HG03097 (cell line): ENCODE results near the gene PRKCH.

Experiments used
- ATAC-seq: cut with Tn5 transposase; IDR thresholded peaks from one replicate; pipeline ENCODE4 v1.9.1; 2021; ENCODE audit not compliant: unreplicated experiment, low FRiP score

The PRKCH gene

GRCh38 chr14:61335049-61335448, 13.7 kb downstream of the PRKCH start:
- ATAC-seq, result no peak

GRCh38 chr14:61335671-61336275, 14.4 kb downstream of the PRKCH start:
- ATAC-seq, result no peak

- no peak for ATAC-seq
Observed at GRCh38 chr14:61337893-61338292, 16.5 kb downstream of the PRKCH start.

- no peak for ATAC-seq
Observed at GRCh38 chr14:61338457-61338856, 17.1 kb downstream of the PRKCH start.

GRCh38 chr14:61341275-61342206, 20.2 kb downstream of the PRKCH start:
- ATAC-seq, result no peak

- ATAC-seq, result no peak
Observed at GRCh38 chr14:61342486-61342885, 21.1 kb downstream of the PRKCH start.

GRCh38 chr14:61342932-61343331, 21.6 kb downstream of the PRKCH start:
- no peak for ATAC-seq

GRCh38 chr14:61343471-61343870, 22.1 kb downstream of the PRKCH start:
- ATAC-seq, result no peak

- no peak for ATAC-seq
Observed at GRCh38 chr14:61343991-61344405, 22.6 kb downstream of the PRKCH start.

GRCh38 chr14:61344437-61345150, 23.2 kb downstream of the PRKCH start:
- ATAC-seq, result no peak

- no peak for ATAC-seq
Observed at GRCh38 chr14:61345151-61345482, 23.7 kb downstream of the PRKCH start.

- no peak for ATAC-seq
Observed at GRCh38 chr14:61346221-61346620, 24.8 kb downstream of the PRKCH start.

- no peak for ATAC-seq
Observed at GRCh38 chr14:61346793-61347192, 25.4 kb downstream of the PRKCH start.

GRCh38 chr14:61347826-61348443, 26.6 kb downstream of the PRKCH start:
- ATAC-seq, result no peak

- no peak for ATAC-seq
Observed at GRCh38 chr14:61350427-61351270, 29.3 kb downstream of the PRKCH start.

- ATAC-seq, result no peak
Observed at GRCh38 chr14:61351477-61351876, 30.1 kb downstream of the PRKCH start.

- no peak for ATAC-seq
Observed at GRCh38 chr14:61355892-61356325, 34.5 kb downstream of the PRKCH start.

GRCh38 chr14:61357123-61357522, 35.7 kb downstream of the PRKCH start:
- ATAC-seq, result no peak

- no peak for ATAC-seq
Observed at GRCh38 chr14:61358554-61359226, 37.3 kb downstream of the PRKCH start.
